Left hindlimb (tissue), 1 donor: ENCODE results near the gene TMEM234.

Experiments
- DNase-seq: peaks from one replicate; pipeline ENCODE4 v3.0.0-alpha.2; 2018

TMEM234 gene

DNA sequence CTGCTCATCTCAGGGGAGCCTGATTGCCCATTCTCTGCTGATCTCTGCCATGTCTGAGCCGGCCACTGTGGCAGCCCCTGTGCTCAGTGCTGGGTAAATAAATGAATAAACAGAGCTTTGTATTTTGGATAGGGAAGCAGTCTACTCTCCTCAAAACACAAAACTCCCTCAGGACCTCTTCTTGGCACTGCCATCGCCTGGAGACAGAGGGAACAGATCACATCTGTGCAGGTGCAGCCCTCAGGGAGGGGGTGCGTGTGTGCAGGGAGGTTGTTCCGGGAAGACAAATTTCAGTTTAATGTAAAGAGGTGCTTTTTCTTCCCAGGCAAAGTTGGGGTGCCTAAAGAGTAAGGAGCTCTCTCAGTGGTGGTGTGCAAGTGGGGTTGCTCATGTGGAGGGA lies 17.2 kb upstream of the TMEM234 start:
- DNase-seq, result no peak

GRCh38 chr1:32234792-32235191 lies 12.6 kb upstream of the TMEM234 start:
- DNase-seq, result no peak

GRCh38 chr1:32232558-32233304 lies 10.6 kb upstream of the TMEM234 start:
- DNase-seq, result no peak

GRCh38 chr1:32231843-32232432 lies 9.8 kb upstream of the TMEM234 start:
- no peak for DNase-seq

- DNase-seq, result no peak
These were observed 6.6 kb upstream of the TMEM234 start for GRCh38 chr1:32228771-32229170.

DNA sequence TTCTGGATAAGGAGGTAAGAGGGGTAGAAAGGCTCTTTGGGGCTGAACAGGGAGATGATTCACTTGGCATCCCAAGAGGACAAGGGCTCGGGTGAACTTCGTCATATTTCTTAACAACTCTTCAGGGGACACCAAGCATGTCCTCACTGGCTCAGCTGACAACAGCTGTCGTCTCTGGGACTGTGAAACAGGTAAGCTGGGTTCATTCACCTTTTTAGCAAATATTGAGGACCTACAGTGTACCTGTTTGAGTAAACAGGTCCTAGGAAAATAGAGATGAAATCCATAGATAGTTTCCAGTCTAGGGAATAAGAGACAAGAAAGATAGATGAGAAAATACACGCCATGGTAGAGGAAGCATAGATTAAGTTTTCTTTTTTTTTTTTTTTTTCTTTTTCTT lies 2.1 kb upstream of the TMEM234 start:
- DNase-seq, result no peak

GRCh38 chr1:32223683-32224082 lies 1.5 kb upstream of the TMEM234 start:
- no peak for DNase-seq

GRCh38 chr1:32221581-32221979 lies 573 bp downstream of the TMEM234 start:
- no peak for DNase-seq

- DNase-seq, result no peak
These were observed 1.2 kb downstream of the TMEM234 start for GRCh38 chr1:32220746-32221580.

DNA sequence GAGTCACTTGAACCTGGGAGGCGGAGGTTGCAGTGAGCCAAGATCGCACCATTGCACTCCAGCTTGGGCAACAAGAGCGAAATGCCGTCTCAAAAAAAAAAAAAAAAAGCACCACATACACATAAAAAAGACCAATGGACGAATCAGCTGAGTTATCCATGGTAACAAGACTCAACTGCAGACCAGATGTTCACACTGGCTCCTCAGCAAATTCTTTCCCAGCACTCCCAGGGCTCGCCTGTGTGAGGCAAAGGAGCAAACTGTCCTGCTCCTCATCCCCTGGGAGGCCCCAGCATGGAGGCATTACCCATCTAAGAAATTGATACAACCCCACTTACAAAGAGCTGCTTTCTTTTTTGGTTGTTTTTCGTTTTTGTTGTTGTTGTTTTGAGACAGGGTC lies 3.1 kb downstream of the TMEM234 start:
- DNase-seq, result no peak

- no peak for DNase-seq
These were observed 5.6 kb downstream of the TMEM234 start for GRCh38 chr1:32216566-32216965.

DNA sequence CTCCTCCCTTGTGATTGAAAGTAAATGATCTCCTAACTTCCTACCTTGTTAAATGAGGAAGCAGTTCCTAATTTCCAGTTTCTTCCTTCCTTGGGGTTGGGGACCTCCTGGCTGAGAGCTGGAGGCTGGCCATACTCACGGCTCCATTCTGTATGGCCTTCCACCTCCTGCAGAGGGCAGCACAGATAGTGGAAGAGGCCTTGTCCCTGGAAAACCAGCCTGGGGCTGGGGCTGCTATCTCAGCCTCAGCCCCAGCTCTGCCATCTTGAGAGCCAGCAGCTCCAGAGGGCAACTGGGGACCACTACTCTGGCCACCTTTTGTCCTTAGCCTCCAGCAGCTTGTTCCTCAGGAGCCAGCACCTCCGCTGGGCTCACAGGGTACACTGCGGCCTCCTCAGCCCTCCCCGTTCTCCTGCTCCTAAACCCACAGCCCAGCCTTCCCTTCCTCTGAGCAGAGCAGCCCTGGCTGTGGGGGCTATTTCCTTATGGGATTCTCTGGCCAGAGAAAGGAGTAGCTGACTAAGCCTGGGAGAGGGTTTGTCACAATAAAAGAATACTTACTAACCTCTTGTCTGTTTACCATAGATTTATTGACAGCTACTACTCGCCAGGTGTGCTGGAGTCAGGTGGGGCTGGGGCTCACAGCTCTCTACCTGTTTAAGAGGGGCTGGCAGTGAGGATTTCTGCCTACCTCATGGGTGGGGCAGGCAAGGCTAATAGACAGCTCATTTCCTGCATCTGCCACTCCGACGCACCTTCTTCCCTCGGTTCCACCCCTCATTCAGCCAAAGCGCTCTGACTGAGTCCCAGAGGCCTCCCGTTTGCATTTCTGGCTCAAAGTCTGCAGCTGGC lies 6.3 kb downstream of the TMEM234 start:
- no peak for DNase-seq

- peak; percentile 54 for DNase-seq
These were observed 13.2 kb downstream of the TMEM234 start, which contains the start of gene DCDC2B for GRCh38 chr1:32208891-32209328. DCDC2B (plus strand) TSS chr1:32209089; CDS start chr1:32209094, 5 bp downstream.

- no peak for DNase-seq
These were observed 13.7 kb downstream of the TMEM234 start for GRCh38 chr1:32208469-32208868.

- DNase-seq, result peak; percentile 90
These were observed 16.5 kb downstream of the TMEM234 start, which contains the start of gene IQCC for GRCh38 chr1:32205401-32206370. IQCC (plus strand) TSS chr1:32205671; CDS start chr1:32205682, 11 bp downstream.

DNA sequence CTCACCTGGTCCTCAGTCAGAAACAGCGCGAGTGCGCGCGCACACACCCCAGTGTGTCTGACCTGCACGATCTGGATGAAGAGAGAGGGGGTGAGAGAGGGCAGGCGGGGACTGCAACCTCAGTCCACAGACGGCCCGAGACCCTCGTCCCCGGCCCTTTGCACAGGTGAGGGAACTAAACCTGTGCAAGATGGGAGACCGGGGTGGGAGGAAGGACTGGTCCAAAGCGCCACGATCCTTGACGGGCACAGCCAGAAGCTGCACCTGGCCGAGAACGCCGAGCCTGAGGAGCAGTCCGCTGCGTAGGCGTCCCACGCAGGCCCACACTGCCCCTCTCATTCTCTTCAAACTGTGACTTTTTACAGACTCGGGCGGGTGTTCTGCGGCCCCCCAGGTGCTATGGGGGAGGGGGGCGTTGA lies 17.2 kb downstream of the TMEM234 start:
- DNase-seq, result no peak

DNA sequence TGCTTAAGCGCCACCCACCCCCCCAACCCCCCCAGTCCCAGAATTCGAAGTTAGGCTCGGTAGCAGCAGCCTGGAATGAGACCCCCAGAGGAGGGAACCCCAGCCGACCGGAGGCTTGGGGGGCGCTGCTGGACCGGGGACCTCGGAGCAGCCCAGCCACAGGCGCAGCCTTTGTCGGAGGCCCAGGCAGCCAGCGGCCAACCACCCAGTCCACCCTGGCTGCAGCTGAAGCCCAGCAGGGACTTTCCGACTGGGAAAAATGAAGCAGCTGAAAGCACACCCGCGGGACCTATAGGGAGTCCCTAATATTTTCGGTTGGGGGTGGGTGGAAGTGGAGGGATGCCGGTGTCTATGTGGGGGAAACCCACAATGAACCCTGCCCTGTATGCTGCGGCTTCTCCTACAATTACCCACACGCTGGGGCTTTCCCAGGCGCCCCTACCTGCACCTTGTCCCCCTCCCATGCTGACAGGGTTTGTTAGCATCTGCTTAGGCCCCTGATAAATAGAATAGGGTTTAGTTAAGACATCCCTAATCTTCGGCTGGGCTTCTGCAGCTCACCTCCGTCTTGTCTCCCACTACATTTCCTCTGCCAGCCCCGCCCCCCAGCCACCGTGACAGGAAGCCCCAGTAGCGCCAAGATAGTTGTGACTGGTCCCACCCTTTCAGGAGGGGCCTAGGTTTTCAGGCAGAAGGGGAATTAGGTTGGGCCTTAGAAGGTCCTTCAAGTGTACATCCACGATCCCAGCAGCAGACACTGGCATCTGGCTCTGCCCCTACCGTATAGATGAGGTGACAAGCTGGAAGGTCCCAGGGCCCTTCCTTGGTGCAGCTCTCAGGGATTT lies 20.9 kb downstream of the TMEM234 start:
- peak; percentile 78 for DNase-seq

- peak; percentile 86 for DNase-seq
These were observed 21.7 kb downstream of the TMEM234 start, which contains the start of gene CCDC28B for GRCh38 chr1:32200226-32201010. CCDC28B (plus strand) TSS chr1:32200595; CDS start chr1:32201936, 1,341 bp downstream.

- DNase-seq, result peak; percentile 53
These were observed 22.5 kb downstream of the TMEM234 start for GRCh38 chr1:32199717-32200072.
